Peyer's patch (tissue), 4 donors: ENCODE data around the gene ADH7. TPM values are rescaled to one million over a fixed set of nuclear protein-coding genes. Genes with fewer than 3 reads are reported as not detected.

Source experiments
- DNase-seq, 3 donors: peaks; one replicate each; pipeline ENCODE4 v3.0.0-alpha.2; 2017 to 2019
- H3K27ac ChIP-seq, 4 donors: fragments of 200-600 bp; sonication (generic); one replicate each; pipeline ENCODE4 v1.5.1; 2016 to 2019
- H3K27me3 ChIP-seq, 2 donors: fragments of 200-600 bp; sonication (generic); one replicate each; pipeline ENCODE4 v1.5.1; 2019
- H3K36me3 ChIP-seq, 3 donors: fragments of 200-600 bp; sonication (generic); one replicate each; pipeline ENCODE4 v1.5.1; 2016 to 2019
- H3K4me1 ChIP-seq, 4 donors: fragments of 200-600 bp; sonication (generic); one replicate each; pipeline ENCODE4 v1.5.1; 2016 to 2019
- H3K4me3 ChIP-seq, 4 donors: fragments of 200-600 bp; sonication (generic); 1 replicate in 3 of 4; 2 replicates in 1 of 4; pipeline ENCODE4 v1.5.1; 2016 to 2019; ENCODE audit warnings: mild to moderate bottlenecking in 1 of 4
- H3K9me3 ChIP-seq, 4 donors: fragments of 200-600 bp; sonication (generic); one replicate each; pipeline ENCODE4 v1.5.1; 2016 to 2019; ENCODE audit warnings: mild to moderate bottlenecking in 1 of 4
- POLR2A ChIP-seq, 2 donors: fragments of 450-650 bp; IDR thresholded peaks; one replicate each; pipeline ENCODE4 v1.5.1; 2017; ENCODE audit warnings: antibody characterized with exemption in 2 of 2, mild to moderate bottlenecking in 2 of 2, moderate library complexity in 2 of 2
- total RNA-seq, 4 donors: library from RNA; depleted of rRNA; stranded (reverse); fragments of >200 nt; gene quantifications; one replicate each; pipeline ENCODE4 v1.1.0, GENCODE V29; 2016
- TF ChIP-seq, protein P1 (sequence below), 6 experiments: fragments of 450-650 bp in 4 of 6; fragments of 200-600 bp in 2 of 6; sonication (generic) in 1 of 6; IDR thresholded peaks; one replicate each; pipeline ENCODE4 v1.5.1; 2017 to 2019; ENCODE audit warnings: antibody characterized with exemption in 6 of 6, mild to moderate bottlenecking in 3 of 6, moderate library complexity in 1 of 6

ADH7 gene
- total RNA-seq, 4 donors from 2014 or later, result not detected

- no peaks in the 10 kb centered on the region for H3K4me1 ChIP-seq
- H3K27ac ChIP-seq, result no peak overlapping the region
- DNase-seq, result no peak
- H3K4me3 ChIP-seq, result no peak overlapping the region
- no peaks in the 10 kb centered on the region for H3K27me3 ChIP-seq
- TF ChIP-seq, protein P1, sequence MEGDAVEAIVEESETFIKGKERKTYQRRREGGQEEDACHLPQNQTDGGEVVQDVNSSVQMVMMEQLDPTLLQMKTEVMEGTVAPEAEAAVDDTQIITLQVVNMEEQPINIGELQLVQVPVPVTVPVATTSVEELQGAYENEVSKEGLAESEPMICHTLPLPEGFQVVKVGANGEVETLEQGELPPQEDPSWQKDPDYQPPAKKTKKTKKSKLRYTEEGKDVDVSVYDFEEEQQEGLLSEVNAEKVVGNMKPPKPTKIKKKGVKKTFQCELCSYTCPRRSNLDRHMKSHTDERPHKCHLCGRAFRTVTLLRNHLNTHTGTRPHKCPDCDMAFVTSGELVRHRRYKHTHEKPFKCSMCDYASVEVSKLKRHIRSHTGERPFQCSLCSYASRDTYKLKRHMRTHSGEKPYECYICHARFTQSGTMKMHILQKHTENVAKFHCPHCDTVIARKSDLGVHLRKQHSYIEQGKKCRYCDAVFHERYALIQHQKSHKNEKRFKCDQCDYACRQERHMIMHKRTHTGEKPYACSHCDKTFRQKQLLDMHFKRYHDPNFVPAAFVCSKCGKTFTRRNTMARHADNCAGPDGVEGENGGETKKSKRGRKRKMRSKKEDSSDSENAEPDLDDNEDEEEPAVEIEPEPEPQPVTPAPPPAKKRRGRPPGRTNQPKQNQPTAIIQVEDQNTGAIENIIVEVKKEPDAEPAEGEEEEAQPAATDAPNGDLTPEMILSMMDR (IDR thresholded peaks at IDR 0.05), result no peak
- no peak for TF ChIP-seq POLR2A (IDR thresholded peaks at IDR 0.05)
- H3K9me3 ChIP-seq, result no peaks in the 10 kb centered on the region
- H3K36me3 ChIP-seq, result no peaks in the 10 kb centered on the region
These were observed 32.7 kb upstream of the ADH7 start for GRCh38 chr4:99467887-99468286.

DNA sequence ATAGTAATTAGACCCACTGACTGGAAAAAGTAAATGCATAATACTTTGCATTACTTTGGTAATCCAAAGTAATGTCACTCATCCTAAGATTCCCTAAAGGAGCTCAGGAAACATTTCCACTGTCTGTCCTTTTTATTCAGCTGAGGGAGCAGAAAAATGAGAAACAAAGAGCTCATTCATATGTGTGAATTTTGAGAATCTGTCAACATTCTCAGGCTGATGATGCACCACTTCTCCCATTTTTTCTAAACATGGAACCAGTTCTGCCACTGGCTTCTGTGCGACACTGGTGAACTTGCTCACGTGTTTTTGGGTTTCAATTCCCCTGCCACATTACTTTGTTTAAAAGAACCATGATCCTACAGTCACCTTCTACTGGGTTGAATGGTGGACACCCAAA is 28.4 kb upstream of the ADH7 start:
- no peak for DNase-seq
- no peaks in the 10 kb centered on the region for H3K27me3 ChIP-seq
- H3K27ac ChIP-seq, result no peak overlapping the region
- H3K9me3 ChIP-seq, result no peaks in the 10 kb centered on the region
- H3K36me3 ChIP-seq, result no peaks in the 10 kb centered on the region
- no peaks in the 10 kb centered on the region for H3K4me1 ChIP-seq
- H3K4me3 ChIP-seq, result no peak overlapping the region
- TF ChIP-seq, protein P1 (IDR thresholded peaks at IDR 0.05), result no peak
- no peak for TF ChIP-seq POLR2A (IDR thresholded peaks at IDR 0.05)

GRCh38 chr4:99462875-99463464 is 27.8 kb upstream of the ADH7 start:
- TF ChIP-seq POLR2A (IDR thresholded peaks at IDR 0.05), result no peak
- TF ChIP-seq, protein P1 (IDR thresholded peaks at IDR 0.05), result peak; percentile 32 to 93 (median 81)
- no peaks in the 10 kb centered on the region for H3K36me3 ChIP-seq
- H3K27ac ChIP-seq, result no peak overlapping the region
- DNase-seq, result peak in 2 of 3 donors; percentile 16 to 79
- H3K27me3 ChIP-seq, result no peaks in the 10 kb centered on the region
- H3K4me1 ChIP-seq, result no peaks in the 10 kb centered on the region
- no peaks in the 10 kb centered on the region for H3K9me3 ChIP-seq
- no peak overlapping the region for H3K4me3 ChIP-seq

GRCh38 chr4:99461623-99462401 is 26.7 kb upstream of the ADH7 start:
- no peak for TF ChIP-seq POLR2A (IDR thresholded peaks at IDR 0.05)
- TF ChIP-seq, protein P1 (IDR thresholded peaks at IDR 0.05), result no peak
- Histone ChIP-seq H3K4me3 (no peak overlapping the region), H3K27ac (no peak overlapping the region), H3K9me3 (no peaks in the 10 kb centered on the region), H3K27me3 (no peaks in the 10 kb centered on the region), H3K4me1 (no peaks in the 10 kb centered on the region), H3K36me3 (no peaks in the 10 kb centered on the region)
- DNase-seq, result no peak

GRCh38 chr4:99459546-99460042 is 24.5 kb upstream of the ADH7 start:
- Histone ChIP-seq H3K9me3 (no peaks in the 10 kb centered on the region), H3K27me3 (no peaks in the 10 kb centered on the region), H3K27ac (no peak overlapping the region), H3K36me3 (no peaks in the 10 kb centered on the region), H3K4me1 (no peaks in the 10 kb centered on the region), H3K4me3 (no peak overlapping the region)
- TF ChIP-seq, protein P1 (IDR thresholded peaks at IDR 0.05), result no peak
- TF ChIP-seq POLR2A (IDR thresholded peaks at IDR 0.05), result no peak
- no peak for DNase-seq
